ENCODE results near the gene LBR.

Gene LBR

DNA sequence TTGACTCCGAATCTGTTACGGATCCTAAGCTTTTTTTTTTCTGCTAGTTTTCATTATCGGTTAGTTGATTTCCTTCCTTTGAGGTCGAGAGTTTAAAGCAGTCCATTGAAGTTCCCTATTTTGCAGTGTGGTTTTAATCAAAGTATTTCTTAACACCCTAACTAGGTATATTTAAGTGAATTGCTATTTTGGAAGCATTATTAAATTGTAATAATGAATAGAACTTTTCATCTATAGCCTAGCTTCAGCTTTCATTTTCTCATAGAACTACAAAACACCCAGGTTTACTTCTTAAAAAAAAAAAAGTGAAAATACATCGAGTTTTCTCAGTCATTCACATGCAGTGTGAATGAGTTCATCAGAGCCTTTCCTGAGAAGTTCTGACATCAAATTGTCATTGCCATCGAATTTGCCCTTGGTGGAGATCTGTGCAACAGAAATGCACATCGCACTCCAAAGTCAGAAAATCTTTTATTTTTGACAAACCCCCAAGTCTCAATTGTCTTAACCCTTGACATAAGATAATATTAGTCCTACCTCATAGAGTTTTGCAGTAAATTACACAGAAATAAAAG lies 1.1 kb upstream of the LBR start:
- TF ChIP-seq, protein P1, sequence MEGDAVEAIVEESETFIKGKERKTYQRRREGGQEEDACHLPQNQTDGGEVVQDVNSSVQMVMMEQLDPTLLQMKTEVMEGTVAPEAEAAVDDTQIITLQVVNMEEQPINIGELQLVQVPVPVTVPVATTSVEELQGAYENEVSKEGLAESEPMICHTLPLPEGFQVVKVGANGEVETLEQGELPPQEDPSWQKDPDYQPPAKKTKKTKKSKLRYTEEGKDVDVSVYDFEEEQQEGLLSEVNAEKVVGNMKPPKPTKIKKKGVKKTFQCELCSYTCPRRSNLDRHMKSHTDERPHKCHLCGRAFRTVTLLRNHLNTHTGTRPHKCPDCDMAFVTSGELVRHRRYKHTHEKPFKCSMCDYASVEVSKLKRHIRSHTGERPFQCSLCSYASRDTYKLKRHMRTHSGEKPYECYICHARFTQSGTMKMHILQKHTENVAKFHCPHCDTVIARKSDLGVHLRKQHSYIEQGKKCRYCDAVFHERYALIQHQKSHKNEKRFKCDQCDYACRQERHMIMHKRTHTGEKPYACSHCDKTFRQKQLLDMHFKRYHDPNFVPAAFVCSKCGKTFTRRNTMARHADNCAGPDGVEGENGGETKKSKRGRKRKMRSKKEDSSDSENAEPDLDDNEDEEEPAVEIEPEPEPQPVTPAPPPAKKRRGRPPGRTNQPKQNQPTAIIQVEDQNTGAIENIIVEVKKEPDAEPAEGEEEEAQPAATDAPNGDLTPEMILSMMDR (IDR thresholded peaks at IDR 0.05; ENCODE audit: borderline replicate concordance, control extremely low read depth, extremely low read depth, insufficient read depth, missing control alignments) = no peak
- no peak for DNase-seq (ENCODE audit: low spot score)
- in situ Hi-C loops (cut with MboI; ENCODE audit: low sequenced_read_pairs, unreplicated experiment) = no loop called here

DNA sequence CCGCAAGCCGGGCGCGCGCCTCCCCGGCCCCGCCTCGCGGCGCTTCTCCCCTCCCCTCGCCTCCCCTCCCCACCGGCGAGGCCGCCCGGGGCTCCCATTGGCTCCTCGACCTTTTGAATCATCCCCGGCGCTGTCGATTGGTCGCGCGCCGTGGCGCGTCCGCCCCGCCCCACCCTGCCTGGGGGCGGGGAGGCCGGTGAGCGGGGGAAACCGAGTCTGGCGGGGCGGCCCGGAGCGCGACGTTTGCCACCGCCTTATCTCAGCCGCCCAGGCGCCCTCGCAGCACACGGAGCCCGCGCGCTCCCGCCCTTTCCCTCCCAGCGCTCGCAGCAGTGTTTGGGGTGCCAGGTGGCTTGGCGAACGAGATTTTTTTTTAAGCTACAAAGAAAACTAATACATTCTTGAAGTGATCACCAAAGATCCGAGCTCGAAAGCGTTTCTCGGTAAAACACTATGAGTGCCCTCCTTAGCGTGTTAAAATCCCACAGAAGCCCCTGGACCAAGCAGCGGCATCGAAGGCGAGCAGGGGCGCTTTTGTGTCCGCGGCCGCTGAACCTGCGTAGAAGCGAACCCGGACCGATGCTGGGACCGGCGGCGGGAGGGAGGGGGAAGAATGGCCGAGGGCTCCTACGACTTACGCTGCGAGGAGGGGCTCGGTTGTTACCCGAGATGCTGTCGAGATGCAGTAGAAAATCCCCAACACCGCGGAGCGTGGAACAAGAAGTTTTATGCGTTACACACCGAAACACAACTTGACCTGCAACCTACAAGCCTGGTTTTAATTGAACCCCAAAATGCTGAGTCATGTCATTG lies 436 bp upstream of the LBR start:
- DNase-seq (ENCODE audit: low spot score) = peak; percentile 97
- in situ Hi-C loops (cut with MboI; ENCODE audit: low sequenced_read_pairs, unreplicated experiment) = no loop called here
- TF ChIP-seq, protein P1 (IDR thresholded peaks at IDR 0.05; ENCODE audit: borderline replicate concordance, control extremely low read depth, extremely low read depth, insufficient read depth, missing control alignments) = no peak

DNA sequence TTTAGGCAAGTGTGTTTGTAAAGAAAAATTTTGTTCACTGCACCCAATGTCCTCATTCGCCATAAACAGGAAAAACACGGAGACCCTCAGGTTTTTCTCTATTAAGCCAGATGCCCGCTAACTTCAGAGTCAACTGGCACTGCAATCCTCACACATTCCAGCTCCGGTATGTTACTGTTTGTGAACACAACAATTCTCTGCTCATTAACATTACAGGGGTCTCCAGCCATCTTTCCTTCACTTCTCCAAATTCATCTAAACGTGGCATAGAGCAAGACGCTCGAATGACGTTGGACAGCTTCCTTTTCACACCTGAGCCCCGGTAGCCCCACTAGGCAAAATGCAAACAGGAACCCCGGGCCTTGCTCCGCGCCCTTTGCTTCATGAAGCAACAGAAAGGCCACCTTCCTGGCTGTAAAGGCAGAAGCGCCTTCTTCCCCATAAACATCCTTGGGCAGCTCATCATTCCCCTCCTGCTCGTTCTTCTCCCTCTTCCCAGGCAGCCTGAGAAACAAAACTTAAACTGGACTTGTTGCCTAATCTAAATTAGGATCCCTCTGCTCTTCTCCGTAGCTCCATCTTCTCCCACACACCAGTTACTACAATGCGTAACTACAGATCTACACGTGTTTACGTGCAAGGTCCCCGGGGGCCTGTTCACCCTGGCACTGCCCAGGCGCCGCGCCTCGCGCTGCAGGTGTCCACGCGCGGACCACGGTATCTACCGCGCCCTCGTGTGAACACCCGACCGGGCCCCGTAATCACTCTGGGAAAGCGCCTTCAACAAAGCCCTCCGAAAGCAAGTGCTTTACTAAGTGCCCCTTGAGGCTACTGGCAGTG lies 1.2 kb downstream of the LBR start:
- in situ Hi-C loops (cut with MboI; ENCODE audit: low sequenced_read_pairs, unreplicated experiment) = no loop called here
- peak; percentile 44 for DNase-seq (ENCODE audit: low spot score)
- TF ChIP-seq, protein P1 (IDR thresholded peaks at IDR 0.05; ENCODE audit: borderline replicate concordance, control extremely low read depth, extremely low read depth, insufficient read depth, missing control alignments) = no peak

- no peak for DNase-seq (ENCODE audit: low spot score)
- in situ Hi-C loops (cut with MboI; ENCODE audit: low sequenced_read_pairs, unreplicated experiment) = no loop called here
These were observed 2.5 kb downstream of the LBR start for GRCh38 chr1:225425201-225425786.

GRCh38 chr1:225424562-225425200 lies 3.2 kb downstream of the LBR start:
- no peak for DNase-seq (ENCODE audit: low spot score)
- in situ Hi-C loops (cut with MboI; ENCODE audit: low sequenced_read_pairs, unreplicated experiment) = no loop called here
- TF ChIP-seq, protein P1 (IDR thresholded peaks at IDR 0.05; ENCODE audit: borderline replicate concordance, control extremely low read depth, extremely low read depth, insufficient read depth, missing control alignments) = no peak

More at GRCh38 chr1:225425201-225425786, 2.5 kb downstream of the LBR start:
- TF ChIP-seq, protein P1 (IDR thresholded peaks at IDR 0.05; ENCODE audit: borderline replicate concordance, control extremely low read depth, extremely low read depth, insufficient read depth, missing control alignments) = no peak

GRCh38 chr1:225423518-225423855 lies 4.4 kb downstream of the LBR start:
- DNase-seq (ENCODE audit: low spot score) = no peak
- TF ChIP-seq, protein P1 (IDR thresholded peaks at IDR 0.05; ENCODE audit: borderline replicate concordance, control extremely low read depth, extremely low read depth, insufficient read depth, missing control alignments) = no peak
- in situ Hi-C loops (cut with MboI; ENCODE audit: low sequenced_read_pairs, unreplicated experiment) = no loop called here
